PC-3 (cell line): ENCODE results near the gene PHACTR2. TPM values are rescaled to one million over a fixed set of nuclear protein-coding genes. Genes with fewer than 3 reads are reported as not detected.
A peak's percentile ranks its signal among the peaks of the same experiment; 100 is the strongest.

Experiments
- ATAC-seq: fragments of 200-7000 bp; cut with Tn5 transposase; 2 replicates; pipeline ENCODE4 v1.9.1; 2020; ENCODE audit warnings: mild to moderate bottlenecking, moderate library complexity
- BruUV-seq: library from RNA; stranded (reverse); fragments of 400-500 nt; replicated peaks from 2 replicates; lab custom pipeline; 2021; lab: Mats Ljungman, UMichigan
- CTCF ChIA-PET: fragments of 300-600 bp; sonication (Branson Sonifier 250); formaldehyde crosslinking; loops from one replicate; lab custom pipeline; 2022; ENCODE audit warnings: antibody characterized with exemption; lab: Charles Lee
- POLR2A ChIA-PET: fragments of 300-600 bp; sonication (Branson Sonifier 250); formaldehyde crosslinking; loops from one replicate; lab custom pipeline; 2022; ENCODE audit warnings: antibody characterized with exemption; ENCODE audit not compliant: unreplicated experiment; lab: Charles Lee
- DNase-seq: peaks from one replicate; pipeline ENCODE4 v3.0.0-alpha.2; 2015
- H2AFZ ChIP-seq: fragments of 300-600 bp; sonication (generic); 2 replicates; pipeline ENCODE4 v1.6.0; 2016; ENCODE audit warnings: antibody characterized with exemption, low read length
- H3F3A ChIP-seq: fragments of 300-600 bp; sonication (generic); one replicate; pipeline ENCODE4 v1.6.0; 2017; ENCODE audit warnings: antibody characterized with exemption, low read length, control low read depth, mild to moderate bottlenecking; ENCODE audit not compliant: unreplicated experiment
- H3K27ac ChIP-seq: fragments of 300-600 bp; sonication (generic); 2 replicates; pipeline ENCODE4 v1.5.1; 2016; ENCODE audit warnings: mild to moderate bottlenecking, low read length
- H3K27me3 ChIP-seq: fragments of 300-600 bp; sonication (generic); 2 replicates; pipeline ENCODE4 v1.6.1; 2016; ENCODE audit warnings: low read length, mixed read lengths
- H3K36me3 ChIP-seq: fragments of 300-600 bp; sonication (generic); 2 replicates; pipeline ENCODE4 v1.6.1; 2016; ENCODE audit warnings: low read depth, mixed run types, low read length, mixed read lengths
- H3K4me1 ChIP-seq: fragments of 300-600 bp; sonication (generic); 2 replicates; pipeline ENCODE4 v1.5.1; 2016; ENCODE audit warnings: low read length; ENCODE audit not compliant: insufficient read depth
- H3K4me2 ChIP-seq: fragments of 300-600 bp; sonication (generic); 2 replicates; pipeline ENCODE4 v1.6.0; 2016; ENCODE audit warnings: low read length
- H3K4me3 ChIP-seq: fragments of 300-600 bp; sonication (generic); 2 replicates; pipeline ENCODE4 v1.5.1; 2016; ENCODE audit warnings: mild to moderate bottlenecking, low read length, mixed read lengths
- H3K79me2 ChIP-seq: fragments of 300-600 bp; sonication (generic); 2 replicates; pipeline ENCODE4 v1.6.1; 2017; ENCODE audit warnings: low read length, mixed read lengths
- H3K9ac ChIP-seq: fragments of 300-600 bp; sonication (generic); 2 replicates; pipeline ENCODE4 v1.6.0; 2016; ENCODE audit warnings: mild to moderate bottlenecking, low read length
- H3K9me2 ChIP-seq: fragments of 300-600 bp; sonication (generic); replicated peaks from 2 replicates; pipeline ENCODE4 v1.6.1; 2016; ENCODE audit warnings: mixed run types, low read length, mixed read lengths
- H3K9me3 ChIP-seq: fragments of 300-600 bp; sonication (generic); 2 replicates; pipeline ENCODE4 v1.6.1; 2016; ENCODE audit warnings: low read length, mixed read lengths
- H4K20me1 ChIP-seq: fragments of 300-600 bp; sonication (generic); 2 replicates; pipeline ENCODE4 v1.6.1; 2016; ENCODE audit warnings: low read length, mixed read lengths
- EZH2 ChIP-seq: fragments of 300-600 bp; sonication (generic); IDR thresholded peaks from one replicate; pipeline ENCODE4 v1.6.1; 2017; ENCODE audit warnings: antibody characterized with exemption, mild to moderate bottlenecking, low read length; ENCODE audit not compliant: unreplicated experiment
- EZH2phosphoT487 ChIP-seq: fragments of 300-600 bp; sonication (generic); IDR thresholded peaks from 2 replicates; pipeline ENCODE4 v1.6.1; 2018; ENCODE audit warnings: mild to moderate bottlenecking, antibody characterized with exemption, low read length, borderline replicate concordance
- intact Hi-C: fragments of 100-400 bp; cut with micrococcal nuclease; formaldehyde crosslinking; loops from 2 replicates; pipeline ENCODE4 v1.9.0; 2023
- total RNA-seq: library from RNA; depleted of rRNA; stranded (reverse); fragments of >200 nt; gene quantifications from 2 replicates; pipeline ENCODE4 v1.2.3, GENCODE V29; 2014; rRNA removed
- TF ChIP-seq, protein P1 (sequence below): fragments of 300-600 bp; sonication (generic); conservative IDR thresholded peaks from 2 replicates; pipeline ENCODE4 v1.5.1; 2017; ENCODE audit warnings: antibody characterized with exemption, low read depth, mild to moderate bottlenecking, low read length

PHACTR2 gene
- total RNA-seq, 1 experiment from 2014 or later: 19.4 TPM

DNA sequence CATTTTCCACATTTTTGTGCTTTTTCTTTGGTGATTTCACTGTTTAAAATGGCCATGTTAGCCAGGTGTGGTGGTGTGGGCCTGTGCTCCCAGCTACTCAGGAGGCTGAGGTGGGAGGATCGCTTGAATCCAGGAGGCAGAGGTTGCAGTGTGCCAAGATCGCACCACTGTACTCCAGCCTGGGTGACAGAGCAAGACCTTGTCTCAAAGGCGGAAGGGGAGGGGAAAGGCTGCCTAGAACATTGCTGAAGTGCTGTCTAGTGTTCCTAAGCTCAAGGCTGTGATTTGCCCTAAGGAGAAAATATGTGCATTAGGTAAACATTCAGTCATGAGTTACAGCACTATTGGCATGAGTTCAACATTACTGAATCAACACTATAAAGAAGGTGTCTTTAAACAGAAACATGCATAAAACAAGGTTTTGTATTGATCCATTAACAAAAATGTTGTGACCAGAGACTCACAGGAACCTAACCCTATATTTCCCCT is 200.6 kb downstream of the PHACTR2 start:
- H3K9ac ChIP-seq: no peak overlapping the region
- no peak overlapping the region for H2AFZ ChIP-seq
- ChIA-PET CTCF (no interaction called here), POLR2A (no interaction called here)
- peaks cover 14% of the 10 kb centered on the region; the same call in 1 of the 2 replicates for H3K4me1 ChIP-seq
- peak overlapping the region; percentile 55 for H3K27ac ChIP-seq
- H3K4me2 ChIP-seq: no peak overlapping the region
- intact Hi-C loops: no loop called here
- H3K79me2 ChIP-seq: no peaks in the 10 kb centered on the region
- H3K36me3 ChIP-seq: no peaks in the 10 kb centered on the region
- no peaks in the 10 kb centered on the region for H3K9me2 ChIP-seq
- H3K27me3 ChIP-seq: no peaks in the 10 kb centered on the region
- BruUV-seq: no TSS peak
- H3K9me3 ChIP-seq: no peaks in the 10 kb centered on the region
- ATAC-seq (peak; percentile 97), DNase-seq (peak; percentile 88)
- no peaks in the 10 kb centered on the region for H3F3A ChIP-seq
- no peaks in the 10 kb centered on the region for H4K20me1 ChIP-seq
- TF ChIP-seq EZH2: no peak
- TF ChIP-seq EZH2phosphoT487: no peak
- TF ChIP-seq, protein P1, sequence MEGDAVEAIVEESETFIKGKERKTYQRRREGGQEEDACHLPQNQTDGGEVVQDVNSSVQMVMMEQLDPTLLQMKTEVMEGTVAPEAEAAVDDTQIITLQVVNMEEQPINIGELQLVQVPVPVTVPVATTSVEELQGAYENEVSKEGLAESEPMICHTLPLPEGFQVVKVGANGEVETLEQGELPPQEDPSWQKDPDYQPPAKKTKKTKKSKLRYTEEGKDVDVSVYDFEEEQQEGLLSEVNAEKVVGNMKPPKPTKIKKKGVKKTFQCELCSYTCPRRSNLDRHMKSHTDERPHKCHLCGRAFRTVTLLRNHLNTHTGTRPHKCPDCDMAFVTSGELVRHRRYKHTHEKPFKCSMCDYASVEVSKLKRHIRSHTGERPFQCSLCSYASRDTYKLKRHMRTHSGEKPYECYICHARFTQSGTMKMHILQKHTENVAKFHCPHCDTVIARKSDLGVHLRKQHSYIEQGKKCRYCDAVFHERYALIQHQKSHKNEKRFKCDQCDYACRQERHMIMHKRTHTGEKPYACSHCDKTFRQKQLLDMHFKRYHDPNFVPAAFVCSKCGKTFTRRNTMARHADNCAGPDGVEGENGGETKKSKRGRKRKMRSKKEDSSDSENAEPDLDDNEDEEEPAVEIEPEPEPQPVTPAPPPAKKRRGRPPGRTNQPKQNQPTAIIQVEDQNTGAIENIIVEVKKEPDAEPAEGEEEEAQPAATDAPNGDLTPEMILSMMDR: no peak
- no peak overlapping the region for H3K4me3 ChIP-seq

DNA sequence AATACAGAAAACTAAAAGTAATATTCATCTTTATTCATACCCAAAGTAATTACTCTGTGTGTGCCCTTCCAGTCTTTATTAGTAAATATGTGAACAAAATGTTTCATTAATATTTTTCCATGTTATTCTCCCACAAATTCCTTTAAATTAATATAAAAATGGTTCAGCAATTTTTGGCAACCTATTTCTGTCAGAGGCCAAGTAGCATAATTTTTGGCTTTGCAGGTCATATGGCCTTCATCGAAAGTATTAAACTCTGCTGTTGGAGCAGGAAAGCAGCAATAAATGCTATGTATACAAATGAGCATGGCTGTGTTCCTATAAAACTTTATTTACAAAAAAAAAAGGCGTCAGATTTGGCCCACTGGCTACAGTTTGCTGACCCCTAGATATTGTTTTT is 202.6 kb downstream of the PHACTR2 start:
- intact Hi-C loops: no loop called here
- ChIA-PET POLR2A (no interaction called here), CTCF (no interaction called here)
- DNase-seq: no peak
- no peaks in the 10 kb centered on the region for H3K27me3 ChIP-seq
- H3K27ac ChIP-seq: no peak overlapping the region
- H3K4me3 ChIP-seq: no peak overlapping the region
- H3K9ac ChIP-seq: no peak overlapping the region
- no peak overlapping the region for H2AFZ ChIP-seq
- no peak for ATAC-seq
- H3K36me3 ChIP-seq: no peaks in the 10 kb centered on the region
- H3K9me2 ChIP-seq: no peaks in the 10 kb centered on the region
- H4K20me1 ChIP-seq: no peaks in the 10 kb centered on the region
- H3K4me1 ChIP-seq: peaks cover 14% of the 10 kb centered on the region; the same call in 1 of the 2 replicates
- H3K79me2 ChIP-seq: no peaks in the 10 kb centered on the region
- H3F3A ChIP-seq: no peaks in the 10 kb centered on the region
- no TSS peak for BruUV-seq
- TF ChIP-seq EZH2phosphoT487: no peak
- TF ChIP-seq, protein P1: no peak
- no peak for TF ChIP-seq EZH2
- H3K9me3 ChIP-seq: no peaks in the 10 kb centered on the region
- no peak overlapping the region for H3K4me2 ChIP-seq

Other genes starting within 250 kb of the PHACTR2 start
- gene ADAT2, start 227.3 kb upstream of the PHACTR2 start, total RNA-seq: 5.1 and 8.1 TPM in 2 replicates
- 17.5 and 23.8 TPM in 2 replicates for gene PEX3, start 227.2 kb upstream of the PHACTR2 start, total RNA-seq
- gene FUCA2, start 166.2 kb upstream of the PHACTR2 start, total RNA-seq: 49.9 and 52.8 TPM in 2 replicates
- 20.7 and 25.1 TPM in 2 replicates for gene LTV1, start 165.4 kb downstream of the PHACTR2 start, total RNA-seq
- not detected in 2 replicates for gene ZC2HC1B, start 186.5 kb downstream of the PHACTR2 start, total RNA-seq